HL-60 (cell line): ENCODE measurements around the gene MATK.

Source experiments
- DNase-seq, 2 experiments: peaks; one replicate each; pipeline ENCODE4 v3.0.0-alpha.2; 2010 to 2020; ENCODE audit warnings: low read depth in 1 of 2, low spot score in 1 of 2
- H3K27ac ChIP-seq: fragments of 250-450 bp; sonication (Bioruptor Pico); replicated peaks from 2 replicates; pipeline ENCODE4 v1.5.1; 2020; ENCODE audit warnings: mild to moderate bottlenecking, moderate library complexity
- H3K27me3 ChIP-seq: fragments of 250-450 bp; sonication (Bioruptor Pico); 2 replicates; pipeline ENCODE4 v1.5.1; 2021; ENCODE audit warnings: mild to moderate bottlenecking, moderate library complexity; ENCODE audit not compliant: insufficient read depth, poor library complexity, severe bottlenecking
- H3K4me3 ChIP-seq: replicated peaks from 2 replicates; pipeline ENCODE4 v1.5.1; 2011; ENCODE audit warnings: mild to moderate bottlenecking, control low read depth, low read length; ENCODE audit not compliant: insufficient read depth
- GABPA ChIP-seq: IDR thresholded peaks from 2 replicates; pipeline ENCODE4 v1.6.1; 2012; ENCODE audit warnings: low read depth
- POLR2AphosphoS5 ChIP-seq: IDR thresholded peaks from 2 replicates; pipeline ENCODE4 v1.6.1; 2012; ENCODE audit warnings: low read depth
- SPI1 ChIP-seq: IDR thresholded peaks from 2 replicates; pipeline ENCODE4 v1.6.1; 2012; ENCODE audit warnings: low read depth, mild to moderate bottlenecking, borderline replicate concordance
- TF ChIP-seq, protein P1 (sequence below): IDR thresholded peaks from one replicate; pipeline ENCODE4 v1.5.1; 2011; ENCODE audit warnings: low read length, control low read depth, inconsistent platforms; ENCODE audit not compliant: insufficient read depth
- TF ChIP-seq, protein P2 (sequence below): IDR thresholded peaks from 2 replicates; pipeline ENCODE4 v1.6.1; 2012; ENCODE audit warnings: low read depth; ENCODE audit not compliant: insufficient replicate concordance

The MATK gene

DNA sequence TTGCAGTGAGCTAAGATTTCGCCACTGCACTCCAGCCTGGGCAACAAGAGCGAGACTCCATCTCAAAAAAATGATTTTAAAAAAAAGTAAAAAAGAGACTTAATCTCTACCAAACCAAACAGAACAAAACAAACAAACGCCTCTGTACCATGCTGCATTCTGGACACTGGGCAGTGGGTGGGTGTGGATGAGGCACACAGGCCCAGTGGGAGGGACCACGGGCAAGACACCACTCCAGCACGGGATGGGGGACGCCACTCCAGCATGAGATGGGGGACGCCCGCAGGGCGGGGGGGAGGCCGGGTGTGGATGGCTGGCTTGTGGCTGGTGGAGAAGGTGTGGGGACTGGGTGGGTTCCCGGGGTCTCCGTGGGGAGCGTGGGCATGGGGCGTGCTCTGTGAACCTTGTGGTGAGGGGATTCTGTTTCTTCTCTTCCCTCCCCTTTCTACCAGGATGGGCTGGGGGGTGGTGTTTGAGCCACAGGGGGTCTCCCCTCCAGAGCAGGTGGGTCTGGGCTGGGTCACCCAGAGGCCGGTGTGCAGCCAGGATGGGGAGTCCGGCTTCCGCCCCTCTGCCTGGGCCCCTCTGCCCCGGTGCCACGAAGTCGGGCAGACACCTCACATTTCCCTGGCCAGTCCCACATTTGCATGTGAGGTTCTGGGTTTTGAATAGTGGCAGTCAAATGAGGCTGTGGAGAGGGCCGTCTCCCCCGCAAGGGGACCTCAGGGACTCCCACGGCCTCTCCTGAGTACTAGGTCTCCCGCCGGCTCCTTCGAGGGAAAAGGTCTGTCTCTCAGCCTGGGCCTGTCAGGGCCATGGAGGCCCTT, 23.9 kb upstream of the MATK start:
- H3K4me3 ChIP-seq = no peak overlapping the region

DNA sequence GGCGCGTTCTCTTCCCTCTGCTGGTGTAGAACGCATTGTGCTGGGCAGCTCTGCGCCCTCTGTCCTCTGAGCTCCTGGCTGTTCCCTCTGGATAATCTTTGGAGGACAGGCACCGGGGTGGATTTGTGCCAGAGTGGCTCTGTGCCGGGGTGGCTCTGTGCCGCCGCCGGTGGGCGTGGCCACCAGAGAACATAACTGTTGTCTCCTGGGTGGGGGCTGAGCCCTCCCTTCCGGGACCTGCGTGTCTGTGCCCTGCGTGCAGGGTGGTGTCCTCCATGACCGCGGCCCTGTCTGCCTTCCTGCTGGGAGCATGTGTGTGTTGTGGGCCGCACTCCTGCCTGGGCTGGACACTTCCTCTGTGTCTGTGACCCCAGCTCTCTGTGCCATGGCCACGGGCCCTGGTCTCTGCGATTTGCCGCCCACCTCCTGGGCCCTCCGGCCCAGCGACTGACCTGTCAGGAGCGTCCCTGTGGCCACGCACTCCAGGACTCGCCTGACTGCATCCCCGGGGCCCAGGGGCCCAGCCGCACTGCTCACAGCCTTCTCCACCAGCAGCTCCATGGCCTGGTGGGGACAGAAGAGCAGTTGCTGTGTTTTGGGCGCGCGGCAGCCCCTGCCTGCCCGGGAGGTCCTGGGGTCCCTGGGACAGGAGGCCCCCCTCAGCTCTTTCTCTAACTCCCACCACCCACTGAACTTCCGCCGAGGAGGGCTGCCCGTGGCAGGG, 22.4 kb upstream of the MATK start:
- DNase-seq = no peak
- TF ChIP-seq, protein P1, sequence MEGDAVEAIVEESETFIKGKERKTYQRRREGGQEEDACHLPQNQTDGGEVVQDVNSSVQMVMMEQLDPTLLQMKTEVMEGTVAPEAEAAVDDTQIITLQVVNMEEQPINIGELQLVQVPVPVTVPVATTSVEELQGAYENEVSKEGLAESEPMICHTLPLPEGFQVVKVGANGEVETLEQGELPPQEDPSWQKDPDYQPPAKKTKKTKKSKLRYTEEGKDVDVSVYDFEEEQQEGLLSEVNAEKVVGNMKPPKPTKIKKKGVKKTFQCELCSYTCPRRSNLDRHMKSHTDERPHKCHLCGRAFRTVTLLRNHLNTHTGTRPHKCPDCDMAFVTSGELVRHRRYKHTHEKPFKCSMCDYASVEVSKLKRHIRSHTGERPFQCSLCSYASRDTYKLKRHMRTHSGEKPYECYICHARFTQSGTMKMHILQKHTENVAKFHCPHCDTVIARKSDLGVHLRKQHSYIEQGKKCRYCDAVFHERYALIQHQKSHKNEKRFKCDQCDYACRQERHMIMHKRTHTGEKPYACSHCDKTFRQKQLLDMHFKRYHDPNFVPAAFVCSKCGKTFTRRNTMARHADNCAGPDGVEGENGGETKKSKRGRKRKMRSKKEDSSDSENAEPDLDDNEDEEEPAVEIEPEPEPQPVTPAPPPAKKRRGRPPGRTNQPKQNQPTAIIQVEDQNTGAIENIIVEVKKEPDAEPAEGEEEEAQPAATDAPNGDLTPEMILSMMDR = no peak
- no peaks in the 10 kb centered on the region for H3K27me3 ChIP-seq
- H3K27ac ChIP-seq = no peak overlapping the region
- no peak overlapping the region for H3K4me3 ChIP-seq

More for the DNA sequence above, 23.9 kb upstream of the MATK start:
- DNase-seq = no peak
- Histone ChIP-seq H3K27ac (no peak overlapping the region), H3K27me3 (no peaks in the 10 kb centered on the region)
- TF ChIP-seq POLR2AphosphoS5 (no peak), SPI1 (no peak)
- TF ChIP-seq, protein P1 = no peak

DNA sequence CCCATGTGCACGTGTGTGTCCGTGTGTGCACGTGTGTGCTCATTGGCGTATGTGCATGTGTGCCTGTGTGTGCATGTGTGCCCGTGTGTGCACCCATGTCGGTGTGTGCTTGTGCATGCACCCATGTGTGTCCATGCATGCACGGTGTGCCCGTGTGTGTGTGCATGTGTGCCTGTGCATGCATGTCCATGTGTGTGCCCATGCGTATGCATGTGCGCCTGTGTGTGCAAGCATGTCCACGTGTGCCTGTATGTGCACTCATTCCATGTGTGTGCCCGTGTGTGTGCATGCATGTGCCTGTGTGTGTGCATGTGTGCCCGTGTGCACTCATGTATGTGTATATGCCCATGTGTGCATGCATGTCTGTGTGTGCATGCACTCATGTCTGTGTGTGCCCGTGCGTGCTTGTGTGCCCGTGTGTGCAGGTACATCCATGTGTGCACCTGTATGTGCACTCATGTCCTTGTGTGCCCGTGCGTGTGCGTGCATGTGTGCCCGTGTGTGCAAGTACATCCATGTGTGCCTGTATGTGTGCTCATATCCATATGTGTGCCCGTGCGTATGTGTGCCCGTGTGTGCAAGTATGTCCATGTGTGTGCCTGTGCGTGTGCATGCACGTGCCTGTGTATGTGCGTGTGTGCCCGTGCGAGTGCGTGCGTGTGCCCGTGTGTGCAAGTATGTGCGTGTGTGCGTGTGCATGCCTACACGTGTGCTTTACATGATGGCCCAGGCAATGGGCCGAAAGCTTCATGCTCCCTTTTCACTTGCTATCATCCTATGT, 21.6 kb upstream of the MATK start:
- Histone ChIP-seq H3K27me3 (no peaks in the 10 kb centered on the region), H3K27ac (no peak overlapping the region), H3K4me3 (no peak overlapping the region)
- TF ChIP-seq, protein P1 = no peak
- no peak for DNase-seq

DNA sequence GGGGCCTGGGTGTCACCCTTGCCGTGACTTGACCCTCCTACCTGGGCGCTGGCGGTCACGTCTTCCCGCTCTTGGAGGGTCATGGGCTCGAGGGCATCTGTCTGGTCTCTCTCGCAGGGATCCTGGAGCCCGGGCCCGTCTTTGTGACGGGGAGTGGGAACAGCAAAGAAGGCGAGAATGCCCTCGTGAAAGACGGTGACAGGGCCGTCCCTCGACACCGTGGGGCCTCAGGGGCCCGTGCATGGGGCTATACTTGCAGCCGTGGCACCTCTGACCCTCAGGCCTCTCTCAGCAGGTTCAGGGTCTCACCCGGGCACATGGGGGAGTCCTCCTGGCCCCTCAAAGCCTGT, 20.9 kb upstream of the MATK start:
- Histone ChIP-seq H3K4me3 (no peak overlapping the region), H3K27me3 (peaks cover 6% of the 10 kb centered on the region), H3K27ac (no peak overlapping the region)
- DNase-seq = no peak
- TF ChIP-seq GABPA (no peak), POLR2AphosphoS5 (no peak), SPI1 (no peak)
- TF ChIP-seq, protein P2, sequence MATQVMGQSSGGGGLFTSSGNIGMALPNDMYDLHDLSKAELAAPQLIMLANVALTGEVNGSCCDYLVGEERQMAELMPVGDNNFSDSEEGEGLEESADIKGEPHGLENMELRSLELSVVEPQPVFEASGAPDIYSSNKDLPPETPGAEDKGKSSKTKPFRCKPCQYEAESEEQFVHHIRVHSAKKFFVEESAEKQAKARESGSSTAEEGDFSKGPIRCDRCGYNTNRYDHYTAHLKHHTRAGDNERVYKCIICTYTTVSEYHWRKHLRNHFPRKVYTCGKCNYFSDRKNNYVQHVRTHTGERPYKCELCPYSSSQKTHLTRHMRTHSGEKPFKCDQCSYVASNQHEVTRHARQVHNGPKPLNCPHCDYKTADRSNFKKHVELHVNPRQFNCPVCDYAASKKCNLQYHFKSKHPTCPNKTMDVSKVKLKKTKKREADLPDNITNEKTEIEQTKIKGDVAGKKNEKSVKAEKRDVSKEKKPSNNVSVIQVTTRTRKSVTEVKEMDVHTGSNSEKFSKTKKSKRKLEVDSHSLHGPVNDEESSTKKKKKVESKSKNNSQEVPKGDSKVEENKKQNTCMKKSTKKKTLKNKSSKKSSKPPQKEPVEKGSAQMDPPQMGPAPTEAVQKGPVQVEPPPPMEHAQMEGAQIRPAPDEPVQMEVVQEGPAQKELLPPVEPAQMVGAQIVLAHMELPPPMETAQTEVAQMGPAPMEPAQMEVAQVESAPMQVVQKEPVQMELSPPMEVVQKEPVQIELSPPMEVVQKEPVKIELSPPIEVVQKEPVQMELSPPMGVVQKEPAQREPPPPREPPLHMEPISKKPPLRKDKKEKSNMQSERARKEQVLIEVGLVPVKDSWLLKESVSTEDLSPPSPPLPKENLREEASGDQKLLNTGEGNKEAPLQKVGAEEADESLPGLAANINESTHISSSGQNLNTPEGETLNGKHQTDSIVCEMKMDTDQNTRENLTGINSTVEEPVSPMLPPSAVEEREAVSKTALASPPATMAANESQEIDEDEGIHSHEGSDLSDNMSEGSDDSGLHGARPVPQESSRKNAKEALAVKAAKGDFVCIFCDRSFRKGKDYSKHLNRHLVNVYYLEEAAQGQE = no peak
- TF ChIP-seq, protein P1 = no peak
